ENCODE measurements around the gene ZNF358. TPM values are rescaled to one million over a fixed set of nuclear protein-coding genes. Genes with fewer than 3 reads are reported as not detected.

ZNF358 gene
- 75.0 and 103 TPM in 2 replicates for total RNA-seq

GRCh38 chr19:7515645-7516151 lies at the start of gene ZNF358:
Gene ZNF358 (plus strand): TSS chr19:7516103. CDS start chr19:7519243, 3,140 bp downstream.

GRCh38 chr19:7488736-7489353 lies 27.1 kb upstream of the ZNF358 start, which contains the start of gene PEX11G:
Gene PEX11G (minus strand): TSS chr19:7489035. CDS start chr19:7489010, 25 bp downstream.

GRCh38 chr19:7522072-7522922 lies 6.4 kb downstream of the ZNF358 start, which contains the start of gene MCOLN1:
Gene MCOLN1 (plus strand): TSS chr19:7522624. CDS start chr19:7522751, 127 bp downstream.

GRCh38 chr19:7535047-7535997 lies 19.4 kb downstream of the ZNF358 start, which contains the start of gene PNPLA6:
Gene PNPLA6 (plus strand): TSS chr19:7535717. CDS start chr19:7535789, 72 bp downstream.

Other genes starting within 250 kb of the ZNF358 start
- 17.2 and 28.4 TPM in 2 replicates for gene INSR, start 221.7 kb upstream of the ZNF358 start, total RNA-seq
- 25.5 and 32.1 TPM in 2 replicates for gene ARHGEF18, start 167.2 kb upstream of the ZNF358 start, total RNA-seq
- 1.6 and 4.0 TPM in 2 replicates for gene PEX11G, start 27.1 kb upstream of the ZNF358 start, total RNA-seq
- 5.3 and 10.5 TPM in 2 replicates for gene MCOLN1, start 6.5 kb downstream of the ZNF358 start, total RNA-seq
- 66.0 and 68.0 TPM in 2 replicates for gene PNPLA6, start 19.6 kb downstream of the ZNF358 start, total RNA-seq
- not detected in 2 replicates for gene CAMSAP3, start 79.8 kb downstream of the ZNF358 start, total RNA-seq
- 27.9 and 35.8 TPM in 2 replicates for gene XAB2, start 113.4 kb downstream of the ZNF358 start, total RNA-seq
- gene PET100, start 113.7 kb downstream of the ZNF358 start, total RNA-seq, result 14.2 and 32.1 TPM in 2 replicates
- 0.82 TPM in 1 of 2 replicates, not detected in the other for gene PCP2, start 117.6 kb downstream of the ZNF358 start, total RNA-seq
- gene STXBP2, start 121.0 kb downstream of the ZNF358 start, total RNA-seq, result 5.0 and 16.7 TPM in 2 replicates
- not detected in 2 replicates for gene RETN, start 152.9 kb downstream of the ZNF358 start, total RNA-seq
- gene MCEMP1, start 161.0 kb downstream of the ZNF358 start, total RNA-seq, result not detected in 2 replicates
- gene TRAPPC5, start 164.7 kb downstream of the ZNF358 start, total RNA-seq, result 125 and 141 TPM in 2 replicates
- not detected in 2 replicates for gene FCER2, start 186.0 kb downstream of the ZNF358 start, total RNA-seq
- not detected in 2 replicates for gene CLEC4G, start 216.0 kb downstream of the ZNF358 start, total RNA-seq
- not detected in 2 replicates for gene CD209, start 231.4 kb downstream of the ZNF358 start, total RNA-seq
- not detected in 2 replicates for gene CLEC4M, start 247.1 kb downstream of the ZNF358 start, total RNA-seq